Measurements from ENCODE around the gene RBM47. TPM values are rescaled to one million over a fixed set of nuclear protein-coding genes. Genes with fewer than 3 reads are reported as not detected.

The RBM47 gene
- total and polyA plus RNA-seq, 4 donors, result 25.9 to 119 (median 94.0) TPM

- H3K4me1 ChIP-seq (ENCODE audit: control insufficient read depth in 5 of 5, insufficient read depth in 5 of 5, low read length in 5 of 5), result no peaks in the 10 kb centered on the region
- no peak overlapping the region for H3K4me3 ChIP-seq
- H3K27ac ChIP-seq (ENCODE audit: low read depth in 1 of 2, low read length in 1 of 2), result no peak overlapping the region
- DNase-seq (no peak), ATAC-seq (ENCODE audit: insufficient read depth, low FRiP score) (no peak)
- H3K27me3 ChIP-seq (ENCODE audit: control insufficient read depth in 3 of 3, insufficient read depth in 3 of 3, low read length in 2 of 3), result no peaks in the 10 kb centered on the region
- TF ChIP-seq CTCF (IDR thresholded peaks at IDR 0.05; ENCODE audit: control extremely low read depth, extremely low read depth), result no peak
- no peaks in the 10 kb centered on the region for H3K9me3 ChIP-seq (ENCODE audit: control insufficient read depth in 4 of 4, insufficient read depth in 3 of 4, low read length in 3 of 4)
- H3K36me3 ChIP-seq (ENCODE audit: control insufficient read depth in 4 of 4, insufficient read depth in 4 of 4, low read length in 4 of 4), result peaks cover 0 to 3% (median 0%) of the 10 kb centered on the region in 4 donors
- no peak overlapping the region for H3K9ac ChIP-seq (ENCODE audit: insufficient read depth in 1 of 2, low read length in 2 of 2)
- WGBS, 2 donors, result 84 to 89% methylated on average over 6 of the region's 6 CpGs
These were observed 128.9 kb downstream of the RBM47 start for GRCh38 chr4:40500781-40501180.

GRCh38 chr4:40493160-40493559 lies 136.5 kb downstream of the RBM47 start:
- Histone ChIP-seq H3K27ac (ENCODE audit: low read depth in 1 of 2, low read length in 1 of 2) (no peak overlapping the region), H3K27me3 (ENCODE audit: control insufficient read depth in 3 of 3, insufficient read depth in 3 of 3, low read length in 2 of 3) (no peaks in the 10 kb centered on the region), H3K4me3 (no peak overlapping the region), H3K9ac (ENCODE audit: insufficient read depth in 1 of 2, low read length in 2 of 2) (no peak overlapping the region), H3K9me3 (ENCODE audit: control insufficient read depth in 4 of 4, insufficient read depth in 3 of 4, low read length in 3 of 4) (peaks cover 0 to 2% (median 0%) of the 10 kb centered on the region in 4 donors), H3K4me1 (ENCODE audit: control insufficient read depth in 5 of 5, insufficient read depth in 5 of 5, low read length in 5 of 5) (peaks cover 0 to 5% (median 5%) of the 10 kb centered on the region in 5 donors), H3K36me3 (ENCODE audit: control insufficient read depth in 4 of 4, insufficient read depth in 4 of 4, low read length in 4 of 4) (peaks cover 0 to 2% (median 0%) of the 10 kb centered on the region in 4 donors)
- DNase-seq, result no peak
- TF ChIP-seq CTCF (IDR thresholded peaks at IDR 0.05; ENCODE audit: control extremely low read depth, extremely low read depth), result no peak
- WGBS, 2 donors, result 66 to 82% methylated on average over 3 of the region's 3 CpGs
- no peak for ATAC-seq (ENCODE audit: insufficient read depth, low FRiP score)

- Histone ChIP-seq H3K9ac (ENCODE audit: insufficient read depth in 1 of 2, low read length in 2 of 2) (no peak overlapping the region), H3K27ac (ENCODE audit: low read depth in 1 of 2, low read length in 1 of 2) (peak overlapping the region in 1 of 2 donors; percentile 44), H3K9me3 (ENCODE audit: control insufficient read depth in 4 of 4, insufficient read depth in 3 of 4, low read length in 3 of 4) (peaks cover 0 to 2% (median 0%) of the 10 kb centered on the region in 4 donors), H3K36me3 (ENCODE audit: control insufficient read depth in 4 of 4, insufficient read depth in 4 of 4, low read length in 4 of 4) (peaks cover 0 to 2% (median 0%) of the 10 kb centered on the region in 4 donors), H3K4me1 (ENCODE audit: control insufficient read depth in 5 of 5, insufficient read depth in 5 of 5, low read length in 5 of 5) (peaks cover 0 to 5% (median 5%) of the 10 kb centered on the region in 5 donors), H3K4me3 (no peak overlapping the region), H3K27me3 (ENCODE audit: control insufficient read depth in 3 of 3, insufficient read depth in 3 of 3, low read length in 2 of 3) (no peaks in the 10 kb centered on the region)
- TF ChIP-seq CTCF (IDR thresholded peaks at IDR 0.05; ENCODE audit: control extremely low read depth, extremely low read depth), result no peak
- WGBS, 2 donors, result 81 to 85% methylated on average over 3 of the region's 3 CpGs
- peak; percentile 27 to 77 (median 76) for DNase-seq
- no peak for ATAC-seq (ENCODE audit: insufficient read depth, low FRiP score)
These were observed 137.0 kb downstream of the RBM47 start for GRCh38 chr4:40492691-40493090.

- ATAC-seq (ENCODE audit: insufficient read depth, low FRiP score), result no peak
- peaks cover 0 to 2% (median 0%) of the 10 kb centered on the region in 4 donors for H3K9me3 ChIP-seq (ENCODE audit: control insufficient read depth in 4 of 4, insufficient read depth in 3 of 4, low read length in 3 of 4)
- no peak for TF ChIP-seq CTCF (IDR thresholded peaks at IDR 0.05; ENCODE audit: control extremely low read depth, extremely low read depth)
- no peak for DNase-seq
- peaks cover 0 to 2% (median 0%) of the 10 kb centered on the region in 4 donors for H3K36me3 ChIP-seq (ENCODE audit: control insufficient read depth in 4 of 4, insufficient read depth in 4 of 4, low read length in 4 of 4)
- no peaks in the 10 kb centered on the region for H3K27me3 ChIP-seq (ENCODE audit: control insufficient read depth in 3 of 3, insufficient read depth in 3 of 3, low read length in 2 of 3)
- 74 to 81% methylated on average over 10 of the region's 10 CpGs for WGBS, 2 donors
- H3K27ac ChIP-seq (ENCODE audit: low read depth in 1 of 2, low read length in 1 of 2), result no peak overlapping the region
- no peak overlapping the region for H3K4me3 ChIP-seq
- peaks cover 0 to 5% (median 5%) of the 10 kb centered on the region in 5 donors for H3K4me1 ChIP-seq (ENCODE audit: control insufficient read depth in 5 of 5, insufficient read depth in 5 of 5, low read length in 5 of 5)
- no peak overlapping the region for H3K9ac ChIP-seq (ENCODE audit: insufficient read depth in 1 of 2, low read length in 2 of 2)
These were observed 139.2 kb downstream of the RBM47 start for GRCh38 chr4:40490481-40490880.
